CD8-positive, alpha-beta memory T cell (primary cell): ENCODE measurements around the gene IFT27. TPM values are rescaled to one million over a fixed set of nuclear protein-coding genes. Genes with fewer than 3 reads are reported as not detected.
"Not testable (repeated sequence)": the region's sequence is repeated elsewhere in the genome, so short reads cannot be mapped to it uniquely, and the experiment has no call there.

Experiments
- CTCF ChIA-PET: fragments of 350-600 bp; sonication (Branson Sonifier 250); formaldehyde crosslinking; loops from one replicate; lab custom pipeline; 2021; ENCODE audit warnings: antibody characterized with exemption; lab: Charles Lee
- POLR2A ChIA-PET: fragments of 350-600 bp; sonication (Branson Sonifier 250); formaldehyde crosslinking; loops from one replicate; lab custom pipeline; 2021; ENCODE audit warnings: antibody characterized with exemption; lab: Charles Lee
- DNase-seq, 5 donors: peaks; one replicate each; pipeline versions ENCODE4 v3.0.0 to v3.0.0-alpha.2; 2020 to 2022; ENCODE audit warnings: mixed read lengths in 1 of 5
- H3K27ac ChIP-seq: one replicate; pipeline ENCODE4 v1.7.0; 2013; ENCODE audit warnings: low read depth, mild to moderate bottlenecking, low read length, moderate library complexity
- H3K27me3 ChIP-seq: 2 replicates; pipeline ENCODE4 v1.7.0; 2013; ENCODE audit warnings: low read length, mild to moderate bottlenecking; ENCODE audit not compliant: insufficient read depth, poor library complexity, severe bottlenecking
- H3K36me3 ChIP-seq: 2 replicates; pipeline ENCODE4 v1.7.0; 2013; ENCODE audit warnings: mild to moderate bottlenecking, low read length, moderate library complexity; ENCODE audit not compliant: insufficient read depth
- H3K4me1 ChIP-seq: 2 replicates; pipeline ENCODE4 v1.7.0; 2013; ENCODE audit warnings: mild to moderate bottlenecking, low read length, moderate library complexity; ENCODE audit not compliant: insufficient read depth
- H3K4me3 ChIP-seq: 2 replicates; pipeline ENCODE4 v1.7.0; 2013; ENCODE audit warnings: mild to moderate bottlenecking, low read length
- H3K9me3 ChIP-seq: 2 replicates; pipeline ENCODE4 v1.7.0; 2013; ENCODE audit warnings: mild to moderate bottlenecking, low read length
- H3K27ac Mint-ChIP-seq, 8 donors: one replicate each; pipeline ENCODE4 v1.8.0; 2020 to 2021; ENCODE audit warnings: mixed read lengths in 8 of 8, mild to moderate bottlenecking in 6 of 8, inconsistent platforms in 3 of 8, moderate library complexity in 3 of 8
- H3K27me3 Mint-ChIP-seq, 2 donors: one replicate each; pipeline ENCODE4 v1.8.0; 2020 to 2021; ENCODE audit warnings: mixed read lengths in 2 of 2, mild to moderate bottlenecking in 1 of 2, moderate library complexity in 1 of 2
- H3K36me3 Mint-ChIP-seq, 3 donors: one replicate each; pipeline ENCODE4 v1.8.0; 2020 to 2021; ENCODE audit warnings: mixed read lengths in 3 of 3, inconsistent platforms in 1 of 3, mild to moderate bottlenecking in 1 of 3
- H3K4me1 Mint-ChIP-seq, 3 donors: one replicate each; pipeline ENCODE4 v1.8.0; 2020 to 2021; ENCODE audit warnings: mixed read lengths in 3 of 3, inconsistent platforms in 1 of 3, mild to moderate bottlenecking in 1 of 3
- H3K4me3 Mint-ChIP-seq, 7 donors: one replicate each; pipeline ENCODE4 v1.8.0; 2020 to 2021; ENCODE audit warnings: mixed read lengths in 7 of 7, mild to moderate bottlenecking in 6 of 7, moderate library complexity in 4 of 7, inconsistent platforms in 2 of 7
- H3K9me3 Mint-ChIP-seq, 5 donors: one replicate each; pipeline ENCODE4 v1.8.0; 2020 to 2022; ENCODE audit warnings: mixed read lengths in 5 of 5, mild to moderate bottlenecking in 3 of 5, moderate library complexity in 2 of 5, inconsistent platforms in 1 of 5
- polyA plus RNA-seq: library from polyadenylated mRNA; unstranded; fragments of 300-500 nt; fragmentation: Illumina TruSeq; gene quantifications from one replicate; pipeline ENCODE4 v1.2.3, GENCODE V29; 2021
- total RNA-seq, 2 experiments: library from RNA; stranded (reverse); gene quantifications; one replicate each; pipeline ENCODE4 v1.2.3, GENCODE V29; 2021

IFT27 gene
- total and polyA plus RNA-seq, 3 experiments from 2014 or later = 9.7 to 26.5 (median 24.9) TPM

DNA sequence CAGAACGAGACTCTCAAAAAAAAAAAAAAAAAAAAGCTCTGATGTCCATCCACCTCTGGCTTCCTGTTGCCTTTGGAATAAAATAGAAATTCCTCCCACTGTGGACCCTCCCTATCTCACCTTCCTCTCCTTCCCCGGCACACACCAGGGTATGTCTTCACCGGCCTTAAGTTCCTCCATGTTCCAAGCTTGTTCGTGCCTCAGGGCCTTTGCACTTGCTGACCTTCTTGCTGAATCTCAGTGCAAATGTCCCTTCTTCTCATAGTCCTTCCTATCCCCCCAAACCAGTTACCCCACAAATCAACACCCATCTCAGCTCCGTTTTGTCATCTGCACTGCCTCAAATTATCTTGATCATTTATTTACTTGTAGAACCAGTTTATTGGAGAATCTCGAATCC lies 20.6 kb downstream of the IFT27 start:
- Mint-ChIP-seq H3K27ac (no peak overlapping the region), H3K4me1 (peaks cover 0 to 4% (median 3%) of the 10 kb centered on the region in 3 donors), H3K36me3 (no peaks in the 10 kb centered on the region), H3K9me3 (no peaks in the 10 kb centered on the region), H3K4me3 (no peak overlapping the region), H3K27me3 (peaks cover 13 to 29% of the 10 kb centered on the region in 2 donors)
- no peak for DNase-seq
- Histone ChIP-seq H3K4me3 (no peak overlapping the region), H3K27me3 (no peaks in the 10 kb centered on the region), H3K4me1 (no peaks in the 10 kb centered on the region), H3K9me3 (no peaks in the 10 kb centered on the region), H3K36me3 (no peaks in the 10 kb centered on the region), H3K27ac (no peak overlapping the region)
- ChIA-PET POLR2A (no interaction called here), CTCF (interaction anchor here (3.2 kb wide), 1 partner anchor 223 kb away, joined by 14 read pairs; no protein-coding TSS in a partner anchor)

- H3K36me3 Mint-ChIP-seq, H3K9me3 ChIP-seq, H3K27me3 ChIP-seq, H3K27ac ChIP-seq, DNase-seq, POLR2A ChIA-PET, H3K4me3 Mint-ChIP-seq, H3K36me3 ChIP-seq, H3K27ac Mint-ChIP-seq, CTCF ChIA-PET, H3K4me1 ChIP-seq, H3K4me3 ChIP-seq, H3K9me3 Mint-ChIP-seq, H3K4me1 Mint-ChIP-seq: not testable (repeated sequence)
- H3K27me3 Mint-ChIP-seq = peaks cover 13 to 29% of the 10 kb centered on the region in 2 donors
Measured at GRCh38 chr22:36754881-36755280, 21.0 kb downstream of the IFT27 start.

GRCh38 chr22:36753916-36754315 lies 22.0 kb downstream of the IFT27 start:
- Histone ChIP-seq H3K36me3 (no peaks in the 10 kb centered on the region), H3K27ac (no peak overlapping the region), H3K27me3 (no peaks in the 10 kb centered on the region), H3K9me3 (no peaks in the 10 kb centered on the region), H3K4me3 (no peak overlapping the region), H3K4me1 (no peaks in the 10 kb centered on the region)
- ChIA-PET POLR2A (no interaction called here), CTCF (no interaction called here)
- H3K9me3 Mint-ChIP-seq = no peaks in the 10 kb centered on the region
- H3K27me3 Mint-ChIP-seq = peaks cover 13 to 29% of the 10 kb centered on the region in 2 donors
- no peak overlapping the region for H3K27ac Mint-ChIP-seq
- DNase-seq = no peak
- no peaks in the 10 kb centered on the region for H3K36me3 Mint-ChIP-seq
- no peak overlapping the region for H3K4me3 Mint-ChIP-seq
- peaks cover 0 to 4% (median 3%) of the 10 kb centered on the region in 3 donors for H3K4me1 Mint-ChIP-seq

DNA sequence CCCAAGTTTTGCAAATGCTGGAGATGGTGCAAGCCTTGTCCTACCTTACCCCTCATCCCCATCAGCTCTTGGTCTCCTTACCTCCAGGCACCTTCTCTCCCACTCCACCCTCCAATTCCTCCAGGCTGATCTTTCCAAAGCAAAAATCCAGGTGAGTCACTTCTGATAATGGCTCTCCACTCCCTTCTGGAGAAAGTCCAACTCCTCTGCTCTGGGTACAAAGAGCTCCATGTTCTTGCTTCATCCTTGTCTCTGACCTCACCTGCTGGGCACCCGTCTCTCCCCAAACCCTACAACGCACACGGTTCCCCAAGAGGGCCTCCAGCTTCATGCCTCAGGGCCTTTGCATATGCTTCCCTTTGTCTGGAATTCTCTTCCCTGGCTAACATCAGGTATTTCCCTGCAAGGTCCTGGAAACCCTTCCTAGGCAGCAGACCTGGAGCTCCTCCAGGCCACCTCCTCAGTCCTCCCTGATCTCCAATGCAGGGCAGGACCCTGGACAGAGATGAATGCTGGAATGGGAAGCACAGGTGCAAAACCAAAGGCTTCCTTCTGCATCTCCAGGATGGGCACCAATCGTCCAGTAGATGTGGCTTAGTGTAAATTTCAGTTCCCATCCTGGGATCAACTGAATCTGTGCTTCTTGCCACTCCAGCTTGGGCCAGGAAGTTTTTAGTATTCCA lies 22.7 kb downstream of the IFT27 start:
- Histone ChIP-seq H3K4me3 (no peak overlapping the region), H3K27me3 (no peaks in the 10 kb centered on the region), H3K9me3 (no peaks in the 10 kb centered on the region), H3K36me3 (no peaks in the 10 kb centered on the region), H3K27ac (no peak overlapping the region), H3K4me1 (no peaks in the 10 kb centered on the region)
- H3K27ac Mint-ChIP-seq = no peak overlapping the region
- CTCF ChIA-PET = no interaction called here
- no peaks in the 10 kb centered on the region for H3K36me3 Mint-ChIP-seq
- H3K4me1 Mint-ChIP-seq = peaks cover 0 to 4% (median 3%) of the 10 kb centered on the region in 3 donors
- H3K27me3 Mint-ChIP-seq = peaks cover 13 to 33% of the 10 kb centered on the region in 2 donors
- H3K4me3 Mint-ChIP-seq = no peak overlapping the region
- no peaks in the 10 kb centered on the region for H3K9me3 Mint-ChIP-seq
- no peak for DNase-seq
- POLR2A ChIA-PET = no interaction called here

DNA sequence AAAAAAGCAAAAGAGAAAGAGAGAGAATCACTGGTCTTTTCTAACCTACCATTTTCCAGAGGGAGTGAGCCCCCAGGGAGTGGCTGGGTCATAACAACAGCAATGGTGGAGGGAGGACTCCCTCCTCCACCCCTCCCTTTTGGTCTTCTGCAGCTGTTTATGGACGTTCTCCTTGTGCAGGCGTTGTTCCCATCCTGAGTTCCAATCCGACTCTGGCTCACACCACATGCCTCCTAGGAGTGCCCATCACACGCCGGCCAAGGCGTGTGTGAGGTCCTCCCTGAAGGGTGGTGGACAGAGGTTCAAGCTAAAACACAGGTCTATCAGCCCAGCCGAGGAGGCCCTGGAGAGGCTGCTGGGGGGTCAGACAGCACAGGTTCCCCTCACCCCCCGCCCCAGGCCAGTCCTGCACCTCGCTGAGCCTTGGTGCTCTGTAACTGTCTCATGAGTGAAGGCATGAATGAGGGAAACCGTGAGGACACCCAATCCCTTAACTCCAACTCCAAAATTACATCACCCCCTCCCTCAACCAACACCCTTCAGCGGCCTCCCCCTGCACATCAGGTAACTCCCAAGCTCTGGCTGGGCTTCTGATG lies 29.4 kb downstream of the IFT27 start:
- DNase-seq = no peak
- Mint-ChIP-seq H3K9me3 (no peaks in the 10 kb centered on the region), H3K27me3 (peaks cover 11 to 20% of the 10 kb centered on the region in 2 donors), H3K4me3 (no peak overlapping the region), H3K4me1 (no peaks in the 10 kb centered on the region), H3K36me3 (no peaks in the 10 kb centered on the region), H3K27ac (no peak overlapping the region)
- Histone ChIP-seq H3K4me1 (no peaks in the 10 kb centered on the region), H3K36me3 (no peaks in the 10 kb centered on the region), H3K27me3 (no peaks in the 10 kb centered on the region), H3K27ac (no peak overlapping the region), H3K9me3 (no peaks in the 10 kb centered on the region), H3K4me3 (no peak overlapping the region)
- ChIA-PET CTCF (interaction anchor here (3.5 kb wide), 1 partner anchor 11 kb away, joined by 16 read pairs; no protein-coding TSS in a partner anchor), POLR2A (no interaction called here)

DNA sequence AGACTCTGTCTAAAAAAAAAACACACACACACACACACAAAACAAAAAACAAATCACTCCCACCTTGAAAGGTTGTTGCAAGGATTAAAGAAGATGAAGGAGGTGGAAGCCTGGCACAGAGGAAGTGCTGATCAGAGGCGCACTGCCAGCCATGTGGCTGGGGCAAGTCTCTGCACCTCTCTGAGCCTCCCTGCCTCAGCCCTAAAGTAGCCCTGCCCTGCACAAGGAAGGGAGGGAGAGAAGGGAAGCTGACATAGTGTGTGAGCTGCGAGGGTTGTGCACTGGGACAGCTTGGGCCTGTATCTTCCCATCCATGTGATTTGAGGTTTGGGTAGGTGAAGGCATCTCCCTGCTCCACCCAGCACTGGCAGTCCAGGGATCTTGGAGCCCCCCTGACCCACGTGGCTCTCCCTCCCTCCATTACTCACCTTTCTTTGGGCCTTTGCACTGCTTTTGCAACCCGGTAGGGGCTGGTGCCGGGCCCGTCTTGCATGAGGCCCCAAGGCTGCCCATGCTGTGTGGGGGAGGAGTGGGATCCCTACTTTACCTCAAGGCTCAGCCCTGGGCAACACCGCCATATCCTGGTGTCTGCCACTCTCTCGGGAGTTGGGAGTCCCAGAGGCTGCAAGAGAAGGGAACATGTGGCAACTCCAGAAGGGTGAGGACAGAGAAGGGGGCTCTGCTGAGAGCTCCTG lies 30.5 kb downstream of the IFT27 start:
- Mint-ChIP-seq H3K4me3 (no peak overlapping the region), H3K9me3 (no peaks in the 10 kb centered on the region), H3K27ac (no peak overlapping the region), H3K27me3 (peaks cover 11 to 20% of the 10 kb centered on the region in 2 donors), H3K36me3 (no peaks in the 10 kb centered on the region), H3K4me1 (no peaks in the 10 kb centered on the region)
- ChIA-PET CTCF (interaction anchor here (3.5 kb wide), 1 partner anchor 12 kb away, joined by 16 read pairs; no protein-coding TSS in a partner anchor), POLR2A (no interaction called here)
- Histone ChIP-seq H3K4me1 (no peaks in the 10 kb centered on the region), H3K27ac (no peak overlapping the region), H3K4me3 (no peak overlapping the region), H3K36me3 (no peaks in the 10 kb centered on the region), H3K27me3 (no peaks in the 10 kb centered on the region), H3K9me3 (no peaks in the 10 kb centered on the region)
- no peak for DNase-seq

DNA sequence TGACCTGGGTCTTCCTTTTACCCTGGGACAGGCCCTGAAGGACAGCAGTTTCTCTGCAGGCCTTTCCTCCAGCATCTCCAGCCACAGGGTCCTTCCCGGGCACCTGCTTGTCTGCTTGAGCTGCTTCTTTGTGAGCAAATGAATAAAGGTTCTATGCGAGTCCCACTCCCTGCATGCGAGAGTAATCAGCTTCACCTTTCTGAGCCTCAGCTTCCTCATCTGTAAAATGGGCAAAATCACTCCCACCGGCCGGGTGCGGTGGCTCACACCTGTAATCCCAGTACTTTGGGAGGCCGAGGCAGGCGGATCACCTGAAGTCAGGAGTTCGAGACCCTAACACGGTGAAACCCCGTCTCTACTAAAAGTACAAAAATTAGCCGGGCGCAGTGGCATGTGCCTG lies 31.1 kb downstream of the IFT27 start:
- Mint-ChIP-seq H3K36me3 (no peaks in the 10 kb centered on the region), H3K9me3 (no peaks in the 10 kb centered on the region), H3K27me3 (peaks cover 11 to 20% of the 10 kb centered on the region in 2 donors), H3K4me1 (no peaks in the 10 kb centered on the region), H3K27ac (no peak overlapping the region), H3K4me3 (no peak overlapping the region)
- Histone ChIP-seq H3K4me1 (no peaks in the 10 kb centered on the region), H3K27me3 (no peaks in the 10 kb centered on the region), H3K27ac (no peak overlapping the region), H3K9me3 (no peaks in the 10 kb centered on the region), H3K36me3 (no peaks in the 10 kb centered on the region), H3K4me3 (no peak overlapping the region)
- POLR2A ChIA-PET = no interaction called here
- DNase-seq = no peak
- CTCF ChIA-PET = interaction anchor here (3.5 kb wide), 1 partner anchor 12 kb away, joined by 16 read pairs; no protein-coding TSS in a partner anchor

DNA sequence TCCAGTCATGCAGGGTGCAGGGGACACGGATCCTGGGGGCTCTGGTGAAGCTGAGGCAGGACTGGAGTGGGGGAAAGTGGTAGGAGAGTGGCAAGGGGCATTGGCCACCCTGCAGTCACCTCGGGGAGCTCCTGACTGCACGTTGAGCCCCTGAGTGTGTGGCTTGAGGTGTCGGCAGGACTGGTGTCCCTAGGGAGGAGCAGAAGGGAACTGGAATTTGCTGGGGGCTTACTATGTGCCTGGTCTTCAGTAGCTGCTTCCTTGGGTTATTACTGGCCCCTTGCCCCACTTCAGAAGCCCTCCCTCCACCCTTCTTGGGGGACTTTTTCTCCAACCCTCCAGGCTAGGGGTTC lies 31.5 kb downstream of the IFT27 start:
- no peak overlapping the region for H3K4me3 ChIP-seq
- H3K36me3 ChIP-seq = no peaks in the 10 kb centered on the region
- DNase-seq = no peak
- no peak overlapping the region for H3K27ac Mint-ChIP-seq
- H3K4me3 Mint-ChIP-seq = no peak overlapping the region
- POLR2A ChIA-PET = no interaction called here
- H3K4me1 Mint-ChIP-seq = no peaks in the 10 kb centered on the region
- peaks cover 11 to 20% of the 10 kb centered on the region in 2 donors for H3K27me3 Mint-ChIP-seq
- no peak overlapping the region for H3K27ac ChIP-seq
- no peaks in the 10 kb centered on the region for H3K9me3 Mint-ChIP-seq
- H3K4me1 ChIP-seq = no peaks in the 10 kb centered on the region
- no peaks in the 10 kb centered on the region for H3K27me3 ChIP-seq
- no peaks in the 10 kb centered on the region for H3K36me3 Mint-ChIP-seq
- no peaks in the 10 kb centered on the region for H3K9me3 ChIP-seq
- CTCF ChIA-PET = interaction anchor here (3.5 kb wide), 1 partner anchor 13 kb away, joined by 16 read pairs; no protein-coding TSS in a partner anchor
